Endothelial cell of umbilical vein (primary cell): ENCODE data around the gene FLT4. TPM values are rescaled to one million over a fixed set of nuclear protein-coding genes. Genes with fewer than 3 reads are reported as not detected.

Experiments
- BruUV-seq: library from RNA; stranded (reverse); fragments of 400-500 nt; replicated peaks from 2 replicates; lab custom pipeline; 2021; lab: Mats Ljungman, UMichigan
- CTCF ChIA-PET: fragments of 300-600, 350-600 bp; sonication (Branson Sonifier 250); formaldehyde crosslinking; loops from one replicate; lab custom pipeline; 2021; ENCODE audit warnings: antibody characterized with exemption, inconsistent platforms; lab: Charles Lee
- POLR2A ChIA-PET: fragments of 300-600, 350-600 bp; sonication (Branson Sonifier 250); formaldehyde crosslinking; loops from one replicate; lab custom pipeline; 2021; ENCODE audit warnings: antibody characterized with exemption, inconsistent platforms; lab: Charles Lee
- DNase-seq: peaks from one replicate; pipeline ENCODE4 v3.0.0-alpha.2; 2011; ENCODE audit warnings: low read depth, low spot score
- FAIRE-seq: peaks from 2 replicates; lab custom pipeline; 2011; peaks lifted over from hg19 to GRCh38; lab: Jason Lieb, UNC
- H2AFZ ChIP-seq: 2 replicates; pipeline ENCODE4 v1.6.0; 2012; ENCODE audit warnings: low read depth, low read length, control low read depth, inconsistent platforms
- H3K27ac ChIP-seq: 2 replicates; pipeline ENCODE4 v1.5.1; 2011; ENCODE audit warnings: low read depth, mild to moderate bottlenecking, control low read depth, low read length, moderate library complexity; ENCODE audit not compliant: insufficient read depth
- H3K27me3 ChIP-seq, 2 experiments: 2 replicates each; pipeline versions ENCODE4 v1.6.0 to v1.6.1; 2011; ENCODE audit warnings: low read length in 2 of 2, mixed read lengths in 1 of 2; ENCODE audit not compliant: control insufficient read depth in 2 of 2, insufficient read depth in 2 of 2
- H3K36me3 ChIP-seq, 2 experiments: 2 replicates in 1 of 2; 3 replicates in 1 of 2; pipeline ENCODE4 v1.5.1; 2011; ENCODE audit warnings: low read length in 2 of 2, mild to moderate bottlenecking in 1 of 2, moderate library complexity in 1 of 2; ENCODE audit not compliant: control insufficient read depth in 2 of 2, insufficient read depth in 2 of 2; ENCODE audit errors: extremely low read depth in 1 of 2
- H3K4me1 ChIP-seq: 3 replicates; pipeline ENCODE4 v1.5.1; 2011; ENCODE audit warnings: mild to moderate bottlenecking, low read length; ENCODE audit not compliant: control insufficient read depth, insufficient read depth; ENCODE audit errors: extremely low read depth
- H3K4me2 ChIP-seq: 2 replicates; pipeline ENCODE4 v1.6.1; 2011; ENCODE audit warnings: low read length, control low read depth, mixed read lengths; ENCODE audit not compliant: insufficient read depth
- H3K4me3 ChIP-seq, 3 experiments: fragments of 200-600 bp in 1 of 3; sonication (generic), shearing (Covaris generic) in 1 of 3; replicated peaks in 1 of 3; 2 replicates each; pipeline ENCODE4 v1.5.1; 2011 to 2016; ENCODE audit warnings: control low read depth in 3 of 3, low read length in 3 of 3, mild to moderate bottlenecking in 2 of 3, inconsistent platforms in 1 of 3, low read depth in 1 of 3, moderate library complexity in 1 of 3; ENCODE audit not compliant: insufficient read depth in 1 of 3
- H3K79me2 ChIP-seq: 2 replicates; pipeline ENCODE4 v1.6.0; 2012; ENCODE audit warnings: low read length, inconsistent platforms; ENCODE audit not compliant: control insufficient read depth, insufficient read depth
- H3K9ac ChIP-seq: replicated peaks from 2 replicates; pipeline ENCODE3; 2011; ENCODE audit warnings: low read length, control low read depth; ENCODE audit not compliant: insufficient read depth; ENCODE audit errors: extremely low read depth
- H3K9me1 ChIP-seq: replicated peaks from 3 replicates; pipeline ENCODE4 v1.6.0; 2011; ENCODE audit warnings: mild to moderate bottlenecking, low read length; ENCODE audit not compliant: control insufficient read depth, insufficient read depth; ENCODE audit errors: extremely low read depth
- H3K9me3 ChIP-seq: replicated peaks from 2 replicates; pipeline ENCODE4 v1.5.1; 2012; ENCODE audit warnings: low read length, inconsistent platforms; ENCODE audit not compliant: control insufficient read depth, insufficient read depth
- H4K20me1 ChIP-seq: replicated peaks from 2 replicates; pipeline ENCODE3; 2011; ENCODE audit warnings: mild to moderate bottlenecking, low read length; ENCODE audit not compliant: control insufficient read depth, insufficient read depth; ENCODE audit errors: extremely low read depth
- EZH2 ChIP-seq: IDR thresholded peaks from 2 replicates; pipeline ENCODE4 v1.6.1; 2012; ENCODE audit warnings: borderline replicate concordance, low read depth, mild to moderate bottlenecking, moderate library complexity, low read length, inconsistent platforms; ENCODE audit not compliant: severe bottlenecking
- FOS ChIP-seq: IDR thresholded peaks from 2 replicates; pipeline ENCODE4 v1.6.1; 2011; ENCODE audit warnings: mild to moderate bottlenecking, low read length, moderate library complexity, borderline replicate concordance; ENCODE audit not compliant: insufficient read depth
- GATA2 ChIP-seq: IDR thresholded peaks from 2 replicates; pipeline ENCODE4 v1.7.0; 2011; ENCODE audit warnings: low read depth, mild to moderate bottlenecking, moderate library complexity, mixed read lengths, low read length; ENCODE audit not compliant: insufficient read length, insufficient read depth
- JUN ChIP-seq: IDR thresholded peaks from 2 replicates; pipeline ENCODE4 v1.6.1; 2011; ENCODE audit warnings: borderline replicate concordance, low read depth; ENCODE audit not compliant: insufficient read length, insufficient read depth
- MAX ChIP-seq: IDR thresholded peaks from 2 replicates; pipeline ENCODE4 v1.6.1; 2011; ENCODE audit not compliant: insufficient read depth, insufficient read length
- MYC ChIP-seq: IDR thresholded peaks from one replicate; pipeline ENCODE4 v1.6.1; 2011; ENCODE audit warnings: mild to moderate bottlenecking, low read depth, low read length
- POLR2A ChIP-seq: IDR thresholded peaks from 2 replicates; pipeline ENCODE4 v1.6.1; 2012; ENCODE audit warnings: low read depth, mild to moderate bottlenecking, control low read depth, low read length
- POLR2AphosphoS5 ChIP-seq: IDR thresholded peaks from 2 replicates; pipeline ENCODE4 v1.6.1; 2012; ENCODE audit warnings: low read depth, mild to moderate bottlenecking, control low read depth, low read length, moderate library complexity; ENCODE audit not compliant: insufficient read depth
- dilution Hi-C: fragments of 300-500 bp; cut with MboI; formaldehyde crosslinking; loops from one replicate; pipeline ENCODE4 v1.15.0; 2019; ENCODE audit warnings: low sequenced_read_pairs; ENCODE audit not compliant: extremely low pct_ligation_motif_present
- intact Hi-C: fragments of 100-400 bp; cut with micrococcal nuclease; formaldehyde crosslinking; loops from one replicate; pipeline ENCODE4 v1.10.0; 2022
- polyA plus RNA-seq, 4 experiments: library from polyadenylated mRNA; depleted of rRNA in 3 of 4; stranded (reverse) in 3 of 4; unstranded in 1 of 4; fragments of >200 nt; gene quantifications; 2 replicates each; pipeline versions ENCODE4 v1.2.1 to v1.2.3, GENCODE V29; 2011 to 2012; ENCODE audit warnings: missing spikeins in 1 of 4
- total RNA-seq: library from RNA; stranded (reverse); gene quantifications from 2 replicates; pipeline ENCODE4 v1.2.3, GENCODE V29; 2021
- TF ChIP-seq, protein P1 (sequence below), 2 donors: IDR thresholded peaks; 1 replicate in 1 of 2; 2 replicates in 1 of 2; pipeline ENCODE4 v1.5.1; 2011; ENCODE audit warnings: low read length in 2 of 2, mild to moderate bottlenecking in 2 of 2, moderate library complexity in 2 of 2, control low read depth in 1 of 2, inconsistent platforms in 1 of 2, low read depth in 1 of 2; ENCODE audit not compliant: insufficient read depth in 1 of 2; ENCODE audit errors: extremely low read depth in 1 of 2

The FLT4 gene
- total and polyA plus RNA-seq, 2 donors (not counting 3 experiments of a cell fraction or from before 2014, with no cell fraction given), result 44.4 to 71.5 TPM

- no peak overlapping the region for H3K27ac ChIP-seq
- ChIA-PET CTCF (no interaction called here), POLR2A (no interaction called here)
- no peaks in the 10 kb centered on the region for H4K20me1 ChIP-seq
- TF ChIP-seq EZH2 (no peak), MYC (no peak), GATA2 (no peak), FOS (no peak), POLR2A (no peak), MAX (no peak), POLR2AphosphoS5 (no peak), JUN (no peak)
- TF ChIP-seq, protein P1, sequence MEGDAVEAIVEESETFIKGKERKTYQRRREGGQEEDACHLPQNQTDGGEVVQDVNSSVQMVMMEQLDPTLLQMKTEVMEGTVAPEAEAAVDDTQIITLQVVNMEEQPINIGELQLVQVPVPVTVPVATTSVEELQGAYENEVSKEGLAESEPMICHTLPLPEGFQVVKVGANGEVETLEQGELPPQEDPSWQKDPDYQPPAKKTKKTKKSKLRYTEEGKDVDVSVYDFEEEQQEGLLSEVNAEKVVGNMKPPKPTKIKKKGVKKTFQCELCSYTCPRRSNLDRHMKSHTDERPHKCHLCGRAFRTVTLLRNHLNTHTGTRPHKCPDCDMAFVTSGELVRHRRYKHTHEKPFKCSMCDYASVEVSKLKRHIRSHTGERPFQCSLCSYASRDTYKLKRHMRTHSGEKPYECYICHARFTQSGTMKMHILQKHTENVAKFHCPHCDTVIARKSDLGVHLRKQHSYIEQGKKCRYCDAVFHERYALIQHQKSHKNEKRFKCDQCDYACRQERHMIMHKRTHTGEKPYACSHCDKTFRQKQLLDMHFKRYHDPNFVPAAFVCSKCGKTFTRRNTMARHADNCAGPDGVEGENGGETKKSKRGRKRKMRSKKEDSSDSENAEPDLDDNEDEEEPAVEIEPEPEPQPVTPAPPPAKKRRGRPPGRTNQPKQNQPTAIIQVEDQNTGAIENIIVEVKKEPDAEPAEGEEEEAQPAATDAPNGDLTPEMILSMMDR (IDR thresholded peaks at IDR 0.05; ENCODE audit: extremely low read depth in 1 of 2, insufficient read depth in 1 of 2, low read depth in 1 of 2, low read length in 2 of 2), result no peak
- no peak overlapping the region for H2AFZ ChIP-seq
- H3K79me2 ChIP-seq, result no peaks in the 10 kb centered on the region
- no peaks in the 10 kb centered on the region for H3K9me3 ChIP-seq
- no peak overlapping the region for H3K4me2 ChIP-seq
- no peak overlapping the region for H3K4me3 ChIP-seq
- no peaks in the 10 kb centered on the region for H3K27me3 ChIP-seq
- H3K36me3 ChIP-seq, result peaks cover 0 to 2% of the 10 kb centered on the region in 2 experiments
- FAIRE-seq (no peak), DNase-seq (no peak)
- no peaks in the 10 kb centered on the region for H3K9me1 ChIP-seq
- no peak overlapping the region for H3K9ac ChIP-seq
- H3K4me1 ChIP-seq, result no peaks in the 10 kb centered on the region
- intact Hi-C loops, result no loop called here
- dilution Hi-C loops, result no loop called here
- no TSS peak for BruUV-seq
These were observed 39.4 kb downstream of the FLT4 start for GRCh38 chr5:180609817-180610550.
